GM12892 (cell line): ENCODE data around the gene ZNF33A.
"Not testable (repeated sequence)": the region's sequence is repeated elsewhere in the genome, so short reads cannot be mapped to it uniquely, and the experiment has no call there.

Experiments
- DNase-seq: peaks from one replicate; pipeline ENCODE4 v3.0.0; 2011; ENCODE audit not compliant: insufficient read length
- FAIRE-seq: peaks from 2 replicates; lab custom pipeline; 2011; peaks lifted over from hg19 to GRCh38; lab: Jason Lieb, UNC
- POLR2A ChIP-seq: IDR thresholded peaks from 2 replicates; pipeline ENCODE4 v1.6.1; 2011; ENCODE audit warnings: low read depth, low read length, control low read depth
- POLR2AphosphoS5 ChIP-seq: IDR thresholded peaks from 2 replicates; pipeline ENCODE4 v1.6.1; 2011; ENCODE audit warnings: low read depth, low read length, control low read depth
- TAF1 ChIP-seq: IDR thresholded peaks from 2 replicates; pipeline ENCODE4 v1.6.1; 2011; ENCODE audit warnings: low read depth, mild to moderate bottlenecking, control low read depth, low read length, borderline replicate concordance

The ZNF33A gene

DNA sequence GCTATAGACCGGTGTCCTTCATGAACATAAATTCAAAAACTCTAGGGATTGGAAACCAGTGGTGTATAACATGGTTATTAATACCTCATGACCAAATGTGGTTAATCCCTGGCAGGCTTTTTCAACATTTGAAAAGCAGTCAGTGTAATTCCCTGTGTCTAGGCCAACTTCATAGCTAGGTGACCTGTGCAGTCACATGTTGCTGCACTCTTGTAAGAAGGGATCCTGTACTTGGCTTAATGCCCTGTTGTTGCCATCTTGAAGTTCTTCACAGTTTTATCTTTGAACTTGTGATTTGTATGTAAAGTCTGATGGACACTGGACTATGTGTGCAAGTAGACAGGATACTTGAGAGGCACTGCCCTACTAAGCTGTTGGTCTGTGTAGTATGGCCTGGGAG is 39.7 kb downstream of the ZNF33A start:
- no peak for FAIRE-seq
- DNase-seq = no peak
- TF ChIP-seq POLR2AphosphoS5 = no peak
- no peak for TF ChIP-seq POLR2A
- TF ChIP-seq TAF1 = no peak

DNA sequence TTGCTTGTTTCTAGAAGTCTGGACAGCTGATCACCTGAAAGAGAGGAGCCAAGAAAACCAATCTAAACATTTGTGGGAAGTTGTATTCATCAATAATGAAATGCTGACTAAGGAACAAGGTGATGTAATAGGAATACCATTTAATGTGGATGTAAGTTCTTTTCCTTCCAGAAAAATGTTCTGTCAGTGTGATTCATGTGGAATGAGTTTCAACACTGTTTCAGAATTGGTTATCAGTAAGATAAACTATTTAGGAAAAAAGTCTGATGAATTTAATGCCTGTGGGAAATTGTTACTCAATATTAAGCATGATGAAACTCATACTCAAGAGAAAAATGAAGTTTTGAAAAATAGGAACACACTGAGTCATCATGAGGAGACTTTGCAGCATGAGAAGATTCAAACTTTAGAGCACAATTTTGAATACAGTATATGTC is 43.9 kb downstream of the ZNF33A start:
- DNase-seq (no peak), FAIRE-seq (no peak)
- TF ChIP-seq POLR2A = no peak
- TF ChIP-seq TAF1 = no peak
- TF ChIP-seq POLR2AphosphoS5 = no peak

DNA sequence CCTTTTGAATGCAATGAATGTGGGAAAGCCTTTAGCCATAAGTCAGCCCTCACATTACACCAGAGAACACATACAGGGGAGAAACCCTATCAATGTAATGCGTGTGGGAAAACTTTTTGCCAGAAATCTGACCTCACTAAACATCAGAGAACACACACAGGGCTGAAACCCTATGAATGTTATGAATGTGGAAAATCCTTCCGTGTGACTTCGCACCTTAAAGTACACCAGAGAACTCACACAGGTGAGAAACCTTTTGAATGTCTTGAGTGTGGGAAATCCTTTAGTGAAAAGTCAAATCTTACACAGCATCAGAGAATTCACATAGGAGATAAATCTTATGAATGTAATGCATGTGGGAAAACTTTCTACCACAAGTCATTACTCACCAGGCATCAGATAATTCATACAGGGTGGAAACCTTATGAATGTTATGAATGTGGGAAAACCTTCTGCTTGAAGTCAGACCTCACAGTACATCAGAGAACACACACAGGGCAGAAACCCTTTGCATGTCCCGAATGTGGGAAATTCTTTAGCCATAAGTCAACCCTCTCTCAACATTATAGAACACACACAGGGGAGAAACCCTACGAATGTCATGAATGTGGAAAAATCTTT is 44.9 kb downstream of the ZNF33A start:
- not testable (repeated sequence) for DNase-seq
- FAIRE-seq = peak; percentile 65

DNA sequence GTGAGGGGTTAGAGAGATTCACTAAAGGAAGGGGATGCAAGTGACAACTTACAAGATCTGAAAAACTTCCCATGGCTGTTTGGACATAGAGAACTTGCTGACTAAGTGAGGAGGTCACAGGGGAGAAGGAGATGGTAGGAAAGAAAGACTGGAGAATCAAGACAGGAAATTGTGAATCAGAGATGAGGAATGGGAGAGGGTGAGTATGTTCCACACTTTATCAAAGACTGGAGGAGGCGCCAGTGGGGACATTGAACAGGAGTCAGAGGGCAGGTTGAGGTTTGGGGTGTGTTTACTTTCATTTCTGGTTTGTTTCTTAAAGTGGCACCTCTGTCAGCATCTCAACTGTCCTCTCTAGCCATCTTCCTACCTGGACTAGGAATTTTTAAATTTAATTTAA is 59.2 kb downstream of the ZNF33A start:
- not testable (repeated sequence) for DNase-seq, FAIRE-seq

DNA sequence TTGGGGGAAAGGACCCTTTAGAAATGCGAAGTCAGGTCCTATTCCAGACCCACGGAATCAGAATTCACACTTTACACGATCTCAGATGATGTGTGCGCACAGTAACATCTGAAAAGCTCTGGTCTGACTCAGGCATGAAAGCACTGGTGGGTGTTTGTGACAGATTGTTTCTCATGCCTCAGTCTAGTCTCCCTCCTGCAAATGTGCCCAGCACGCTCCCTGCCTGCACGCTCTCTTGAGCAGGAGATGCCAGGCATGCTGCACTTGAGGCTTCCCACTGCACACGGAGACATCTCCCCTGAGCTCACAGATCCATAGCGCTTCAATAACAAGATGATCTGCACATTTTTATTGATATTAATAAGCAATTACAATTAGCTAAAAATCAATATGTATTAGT is 60.0 kb downstream of the ZNF33A start:
- no peak for TF ChIP-seq POLR2A
- no peak for TF ChIP-seq TAF1
- no peak for TF ChIP-seq POLR2AphosphoS5
- no peak for FAIRE-seq
- no peak for DNase-seq

DNA sequence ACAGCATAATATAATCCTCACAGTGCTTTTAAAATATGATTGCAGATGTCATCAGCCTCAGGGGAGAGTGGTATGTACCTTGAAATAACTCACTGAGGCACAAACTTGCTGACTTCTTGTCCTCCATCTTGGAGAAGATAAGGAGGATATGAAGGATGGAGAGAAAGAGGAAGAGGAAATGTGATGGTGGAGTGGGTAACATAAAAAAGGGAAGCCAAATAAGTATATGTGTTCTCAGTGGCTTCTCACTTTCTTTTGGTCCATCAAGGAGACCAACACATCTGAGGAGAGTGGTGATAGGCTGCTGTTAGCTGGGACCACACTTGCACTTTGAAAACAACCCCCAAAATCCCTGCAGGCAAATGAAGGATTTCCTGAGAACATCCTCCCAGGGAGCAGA is 62.1 kb downstream of the ZNF33A start:
- TF ChIP-seq POLR2AphosphoS5 = no peak
- no peak for TF ChIP-seq TAF1
- no peak for TF ChIP-seq POLR2A
- FAIRE-seq = no peak
- DNase-seq = no peak

DNA sequence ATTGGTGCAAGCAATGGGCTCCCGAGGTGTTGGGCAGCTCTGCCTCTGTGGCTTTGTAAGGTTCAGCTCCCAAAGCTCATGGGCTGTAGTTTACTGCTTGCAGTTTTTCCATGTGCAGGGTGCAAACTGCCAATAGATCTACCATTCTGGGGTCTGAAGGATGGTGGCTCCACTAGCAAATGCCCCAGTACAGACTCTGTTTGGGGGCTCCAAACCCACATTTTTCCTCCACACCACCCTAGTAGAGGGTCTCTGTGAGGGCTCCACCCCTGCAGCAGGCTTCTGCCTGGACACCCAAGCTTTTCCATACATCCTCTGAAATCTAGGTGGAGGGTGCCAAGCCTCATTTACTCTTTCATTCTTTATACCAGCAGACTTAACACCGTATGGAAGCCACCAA is 66.2 kb downstream of the ZNF33A start:
- FAIRE-seq (no peak), DNase-seq (no peak)
- no peak for TF ChIP-seq POLR2A
- no peak for TF ChIP-seq POLR2AphosphoS5
- TF ChIP-seq TAF1 = no peak

DNA sequence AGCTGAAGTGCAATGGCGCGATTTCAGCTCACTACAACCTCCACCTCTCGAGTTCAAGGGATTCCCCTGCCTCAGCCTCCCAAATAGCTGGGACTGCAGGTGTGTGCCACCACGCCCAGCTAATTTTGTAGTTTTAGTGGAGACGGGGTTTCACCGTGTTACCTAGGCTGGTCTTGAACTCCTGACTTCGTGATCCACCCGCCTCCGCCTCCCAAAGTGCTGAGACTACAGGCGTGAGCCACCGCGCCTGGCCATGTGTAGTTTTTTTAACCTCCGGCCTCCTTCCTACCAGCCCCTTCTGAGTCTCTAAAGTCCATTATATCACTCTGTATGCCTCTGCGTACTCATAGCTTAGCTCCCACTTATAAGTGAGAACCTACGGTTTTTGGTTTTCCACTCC is 82.8 kb downstream of the ZNF33A start:
- FAIRE-seq, DNase-seq: not testable (repeated sequence)

DNA sequence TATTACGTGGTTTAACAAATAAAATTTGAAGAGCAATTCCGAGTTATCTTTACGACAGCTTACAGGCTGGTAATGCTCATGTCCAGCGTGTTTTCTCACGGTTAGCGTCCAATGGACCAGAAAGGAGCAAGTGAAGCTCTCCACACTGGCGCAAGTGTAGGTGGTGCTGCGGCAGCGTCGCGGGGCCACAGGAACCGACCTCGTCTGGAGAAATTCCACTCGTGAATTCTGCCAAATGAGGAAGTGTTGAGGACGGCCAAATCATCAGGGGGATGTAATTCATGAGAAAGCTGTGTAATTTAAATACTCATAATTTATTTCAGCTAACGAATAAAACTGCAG is 83.3 kb downstream of the ZNF33A start:
- DNase-seq (no peak), FAIRE-seq (no peak)
- TF ChIP-seq POLR2AphosphoS5 (no peak), TAF1 (no peak), POLR2A (no peak)

DNA sequence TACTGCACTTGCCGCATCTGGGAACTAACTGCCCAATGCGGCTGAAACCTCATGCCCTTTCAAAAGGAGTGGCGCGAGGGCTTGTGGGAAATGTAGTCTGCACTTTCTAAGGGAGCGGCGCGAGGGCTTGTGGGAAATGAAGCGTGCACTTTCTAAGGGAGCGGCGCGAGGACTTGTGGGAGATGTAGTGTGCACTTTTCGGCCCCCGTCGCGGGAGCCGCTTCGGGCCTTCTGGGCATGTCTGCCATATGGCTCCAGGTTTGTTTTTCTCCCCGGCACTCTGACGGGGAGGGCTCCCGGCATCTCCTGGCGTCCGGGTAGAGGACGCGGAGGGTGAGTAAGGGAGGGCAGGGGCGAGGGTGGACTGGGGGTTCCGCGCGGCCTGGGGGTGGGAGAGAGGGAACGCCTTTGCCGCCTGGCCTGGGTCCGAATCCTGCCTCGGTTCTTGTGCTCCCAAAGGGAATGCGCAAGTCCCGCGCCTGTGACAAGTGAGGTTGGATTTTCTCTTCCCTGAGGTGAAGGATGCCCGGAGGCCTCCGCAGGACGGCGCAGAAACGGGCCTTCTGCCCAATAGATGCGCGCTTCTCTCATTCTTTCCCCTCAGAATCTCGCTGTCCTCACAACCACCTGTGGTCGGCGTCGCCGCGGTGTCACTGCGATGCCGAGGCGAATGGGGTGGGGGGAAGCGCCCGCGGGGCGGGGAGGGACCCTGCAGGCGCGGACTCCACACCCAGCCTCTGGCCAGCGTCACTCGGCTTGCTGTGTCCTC is 83.9 kb downstream of the ZNF33A start, which contains the start of gene ZNF37A:
Gene ZNF37A (plus strand): TSS at position 180 of the 769 bp plus-strand sequence. CDS start 2,281 bp downstream, outside the sequence.
- peak; percentile 96 for FAIRE-seq
- TF ChIP-seq POLR2A (peak; percentile 51; the same call in 1 of the 2 replicates), POLR2AphosphoS5 (no peak)
- DNase-seq = peak; percentile 59

DNA sequence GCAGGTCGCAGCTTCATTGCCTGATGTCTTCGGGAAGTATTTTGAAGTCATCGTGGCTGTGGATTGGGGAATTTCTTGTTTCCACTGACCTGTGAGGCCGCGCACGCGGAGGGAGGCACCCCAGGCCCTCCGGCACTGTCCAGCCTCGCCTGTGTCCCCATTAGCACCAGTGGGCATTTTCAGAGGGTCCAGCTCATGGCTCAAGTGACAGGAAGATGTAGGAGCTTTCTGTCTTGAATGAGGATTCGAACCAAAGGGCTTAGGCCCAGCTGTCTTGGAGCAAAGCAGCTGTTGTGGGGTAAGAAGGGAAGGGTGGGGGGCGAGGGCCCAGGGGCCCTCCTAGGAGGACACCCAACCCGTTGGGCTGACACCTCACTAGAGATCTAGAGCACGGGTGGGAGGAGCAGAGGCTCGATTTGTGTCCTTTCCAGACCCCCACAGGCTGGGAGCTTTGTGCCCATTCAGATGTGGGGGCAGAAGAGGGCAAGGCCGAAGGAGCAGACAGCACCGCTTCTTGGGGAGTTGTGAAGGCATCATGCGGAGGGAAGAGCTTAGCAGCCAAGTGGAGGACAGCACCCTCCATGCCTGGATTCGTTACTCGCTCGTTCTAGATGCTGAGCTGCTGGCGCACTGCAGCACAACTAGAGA is 84.6 kb downstream of the ZNF33A start:
- TF ChIP-seq POLR2AphosphoS5 = no peak
- no peak for TF ChIP-seq POLR2A
- TF ChIP-seq TAF1 = no peak
- DNase-seq = peak; percentile 8

DNA sequence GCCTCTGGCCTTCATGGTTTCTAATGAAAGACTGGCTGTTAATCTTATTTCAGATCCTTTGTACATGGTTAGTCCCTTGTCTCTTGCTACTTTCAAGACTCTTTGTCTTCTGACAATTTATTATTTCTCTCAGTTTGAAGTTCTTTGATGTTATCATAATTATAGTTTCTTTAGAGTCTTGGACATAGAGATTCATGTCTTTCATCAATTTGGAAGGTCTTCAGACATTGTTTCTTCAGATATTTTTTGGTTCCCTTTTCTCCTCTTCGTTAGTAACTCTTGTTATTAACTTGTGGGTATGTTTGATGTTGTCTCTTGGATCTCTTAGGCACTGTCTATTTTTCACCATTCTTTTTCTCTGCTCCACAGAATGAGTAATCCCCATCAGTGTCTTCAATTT is 92.4 kb downstream of the ZNF33A start:
- FAIRE-seq (no peak), DNase-seq (no peak)
- TF ChIP-seq TAF1 = no peak
- TF ChIP-seq POLR2AphosphoS5 = no peak
- no peak for TF ChIP-seq POLR2A

More for the DNA sequence above, 84.6 kb downstream of the ZNF33A start:
- FAIRE-seq = no peak

DNA sequence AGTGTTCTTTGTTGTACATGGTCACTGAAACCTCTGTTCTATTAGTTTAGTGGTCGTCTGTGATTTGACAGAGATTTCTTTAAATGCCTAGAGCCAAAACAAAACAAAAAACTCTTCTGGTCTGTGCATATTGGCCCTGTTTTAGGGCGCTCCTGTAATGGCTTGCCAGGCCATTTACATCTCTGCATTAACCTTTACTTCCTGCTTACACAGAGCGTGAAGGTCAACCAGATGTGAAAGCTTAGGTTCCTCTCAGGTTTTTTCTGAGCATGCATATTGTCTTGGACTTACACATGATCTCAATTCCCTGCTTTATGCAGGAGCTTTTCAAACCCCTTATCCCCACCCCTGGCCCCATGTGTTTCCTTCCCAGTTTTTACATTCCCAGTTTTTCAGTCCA is 93.3 kb downstream of the ZNF33A start:
- DNase-seq (no peak), FAIRE-seq (no peak)
- TF ChIP-seq TAF1 (no peak), POLR2A (no peak), POLR2AphosphoS5 (no peak)
